Activated CD4-positive, alpha-beta T cell treated with anti-CD3 and anti-CD28 coated beads for 4 hours (primary cell): ENCODE measurements around the gene TMEM233.

ENCODE experiments used
- DNase-seq, 2 donors: peaks; one replicate each; pipeline ENCODE4 v3.0.0-alpha.2; 2020

Gene TMEM233

GRCh38 chr12:119683413-119683812, 89.8 kb downstream of the TMEM233 start:
- no peak for DNase-seq

DNA sequence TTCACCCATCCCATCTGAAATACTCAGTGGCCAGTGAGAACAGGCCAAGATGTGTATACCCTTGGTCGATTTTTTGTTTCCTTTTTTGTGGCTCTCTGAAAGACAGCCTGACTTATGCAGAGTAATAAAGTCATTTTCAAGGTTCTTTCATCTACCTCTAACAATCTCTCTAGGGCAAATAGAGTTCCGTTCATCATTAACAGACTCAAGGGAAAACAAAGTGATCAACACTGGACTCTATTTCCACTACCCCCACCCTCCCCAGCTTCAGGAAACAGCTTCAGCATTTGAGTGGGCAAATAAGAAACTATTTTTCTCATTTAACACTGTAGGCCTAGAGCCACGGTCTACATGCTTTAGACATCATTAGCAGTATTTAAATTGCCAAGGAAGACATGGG, 90.2 kb downstream of the TMEM233 start:
- DNase-seq = no peak

GRCh38 chr12:119684711-119685369, 91.3 kb downstream of the TMEM233 start:
- DNase-seq = no peak

DNA sequence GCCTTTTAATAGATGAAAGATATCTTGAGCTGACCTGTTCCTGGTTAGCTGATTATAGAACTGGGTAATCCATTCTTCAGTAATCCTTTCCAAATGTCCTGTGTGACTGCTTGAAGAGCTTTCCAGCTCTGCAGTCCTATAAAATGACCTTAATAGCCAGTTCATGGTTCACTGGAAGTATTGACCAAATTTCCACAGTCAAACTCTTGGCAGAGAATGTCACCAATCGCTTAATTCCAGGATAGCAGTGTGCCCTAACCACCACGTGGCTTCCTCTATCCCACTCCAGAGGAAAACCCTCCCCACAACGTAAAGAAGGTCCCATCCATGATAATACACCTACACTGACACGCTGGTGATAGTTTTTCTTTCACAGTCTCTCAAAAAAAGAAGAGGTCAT, 91.8 kb downstream of the TMEM233 start:
- no peak for DNase-seq

- no peak for DNase-seq
These were observed 92.8 kb downstream of the TMEM233 start for GRCh38 chr12:119686355-119686754.

DNA sequence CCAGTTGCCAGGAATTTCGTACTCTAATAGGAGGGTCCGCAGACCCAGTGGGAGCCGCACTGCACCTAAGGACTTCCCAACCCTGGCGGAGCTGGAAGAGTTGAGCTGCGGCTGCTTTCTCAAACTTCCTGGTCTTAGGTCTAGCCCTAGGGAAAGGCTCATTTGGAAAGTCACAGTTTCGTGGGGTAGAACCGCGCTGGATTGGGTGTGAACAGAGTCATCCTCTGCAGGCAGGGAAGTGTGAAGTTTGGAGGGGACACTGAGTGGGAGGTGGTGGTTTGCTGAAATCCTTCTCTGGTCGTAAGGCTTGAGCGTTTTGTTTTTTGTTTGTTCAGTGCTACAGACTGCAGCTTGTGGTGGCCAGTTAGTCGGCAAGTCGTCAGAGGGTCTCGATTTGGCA, 93.2 kb downstream of the TMEM233 start:
- no peak for DNase-seq

GRCh38 chr12:119687406-119687805, 93.8 kb downstream of the TMEM233 start:
- no peak for DNase-seq

- no peak for DNase-seq
These were observed 94.3 kb downstream of the TMEM233 start for GRCh38 chr12:119687879-119688278.

DNA sequence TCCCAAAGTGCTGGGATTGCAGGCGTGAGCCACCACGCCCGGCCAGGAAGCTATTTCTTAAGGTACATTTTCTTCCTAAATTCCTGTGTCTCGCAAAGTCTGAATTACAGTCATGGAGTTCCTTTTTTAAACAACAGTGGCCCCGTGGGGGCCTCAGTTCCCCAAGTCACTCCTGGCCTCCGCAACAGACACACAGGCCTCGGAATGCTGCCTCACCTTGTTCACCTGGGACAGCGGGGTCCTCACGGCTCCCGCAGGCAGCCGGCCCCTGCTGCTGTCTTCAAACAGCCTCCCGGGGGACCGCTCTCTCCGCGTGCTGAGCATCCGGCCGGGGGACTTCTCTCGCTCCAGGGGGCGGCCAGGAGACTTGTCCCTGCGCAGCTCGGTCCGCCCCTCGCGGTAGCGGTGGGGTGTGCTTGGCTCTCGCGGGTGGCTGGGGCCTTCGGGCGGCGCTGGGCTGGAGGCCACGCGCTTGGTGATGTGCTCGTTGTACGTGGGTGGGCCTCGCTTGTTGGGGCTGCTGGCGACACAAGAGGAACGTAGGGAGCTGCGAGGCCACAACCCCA, 96.4 kb downstream of the TMEM233 start:
- DNase-seq = no peak

DNA sequence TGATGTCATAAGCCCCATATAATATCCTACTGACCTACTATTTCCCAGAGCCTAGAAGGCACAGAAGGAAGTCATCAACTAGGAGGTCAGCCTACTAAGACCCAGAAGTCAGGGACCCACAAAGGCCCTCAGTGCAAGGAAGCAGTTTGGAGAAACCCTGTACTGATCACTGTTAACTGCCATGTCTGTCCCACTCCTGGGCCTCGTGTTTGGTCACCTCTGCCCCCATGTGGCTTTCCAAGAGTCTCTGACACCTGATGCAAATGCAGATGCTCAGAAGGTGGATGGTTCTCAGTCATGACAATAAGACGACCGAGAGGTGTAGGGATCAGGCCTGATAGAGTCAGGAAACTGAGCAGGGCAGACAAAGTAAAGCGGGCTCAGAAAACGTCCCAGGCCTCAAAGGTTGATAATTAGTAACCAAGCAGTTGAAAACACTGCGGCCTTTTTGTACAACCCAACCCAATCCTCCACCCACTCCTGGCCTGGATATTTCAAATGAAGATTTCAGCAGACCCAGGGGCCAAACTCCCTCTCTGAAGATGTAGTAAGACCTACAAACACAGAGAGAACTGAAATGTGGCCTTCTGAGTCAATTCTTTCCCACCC, 97.7 kb downstream of the TMEM233 start:
- no peak for DNase-seq

DNA sequence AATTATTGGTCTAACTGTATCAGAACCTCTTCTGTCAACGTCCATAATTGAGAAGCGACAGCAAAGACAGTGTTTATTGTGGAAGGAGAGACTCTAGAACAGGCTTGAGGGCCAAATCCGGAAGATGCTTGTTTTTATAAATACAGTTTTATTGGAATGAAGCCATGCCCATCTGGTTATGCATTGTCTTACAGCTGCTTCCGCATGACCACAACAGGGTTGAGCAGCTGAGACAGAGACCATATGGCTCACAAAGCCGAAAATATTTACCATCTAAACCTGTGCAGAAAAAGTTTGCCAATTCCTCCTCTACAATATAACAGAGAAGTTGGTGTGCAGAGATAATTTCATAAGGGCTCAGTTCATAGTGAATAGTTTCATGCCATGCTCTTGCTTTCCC, 98.8 kb downstream of the TMEM233 start:
- no peak for DNase-seq
